ENCODE data around the gene ETV3L.

DNA sequence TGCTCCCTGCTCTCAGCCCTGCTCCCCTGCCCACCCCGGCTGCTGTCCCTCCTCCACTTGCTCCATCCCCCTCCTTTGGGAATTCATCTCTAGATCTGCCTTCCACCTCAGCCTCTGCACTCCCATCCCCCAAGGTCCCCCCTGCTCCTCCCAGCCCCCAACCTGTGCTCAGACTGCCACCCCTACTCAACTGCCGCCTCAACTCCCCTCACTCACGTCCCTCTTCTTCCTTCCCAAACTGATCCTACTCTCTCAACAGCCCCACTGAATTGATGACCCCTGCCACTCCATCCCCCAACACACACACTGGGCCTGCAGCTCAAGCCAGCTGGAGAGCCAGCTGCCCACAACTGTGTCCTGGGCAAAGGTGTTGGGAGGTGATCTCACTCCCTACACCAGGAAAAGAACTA lies 15.8 kb upstream of the ETV3L start:
- TF ChIP-seq, protein P1, sequence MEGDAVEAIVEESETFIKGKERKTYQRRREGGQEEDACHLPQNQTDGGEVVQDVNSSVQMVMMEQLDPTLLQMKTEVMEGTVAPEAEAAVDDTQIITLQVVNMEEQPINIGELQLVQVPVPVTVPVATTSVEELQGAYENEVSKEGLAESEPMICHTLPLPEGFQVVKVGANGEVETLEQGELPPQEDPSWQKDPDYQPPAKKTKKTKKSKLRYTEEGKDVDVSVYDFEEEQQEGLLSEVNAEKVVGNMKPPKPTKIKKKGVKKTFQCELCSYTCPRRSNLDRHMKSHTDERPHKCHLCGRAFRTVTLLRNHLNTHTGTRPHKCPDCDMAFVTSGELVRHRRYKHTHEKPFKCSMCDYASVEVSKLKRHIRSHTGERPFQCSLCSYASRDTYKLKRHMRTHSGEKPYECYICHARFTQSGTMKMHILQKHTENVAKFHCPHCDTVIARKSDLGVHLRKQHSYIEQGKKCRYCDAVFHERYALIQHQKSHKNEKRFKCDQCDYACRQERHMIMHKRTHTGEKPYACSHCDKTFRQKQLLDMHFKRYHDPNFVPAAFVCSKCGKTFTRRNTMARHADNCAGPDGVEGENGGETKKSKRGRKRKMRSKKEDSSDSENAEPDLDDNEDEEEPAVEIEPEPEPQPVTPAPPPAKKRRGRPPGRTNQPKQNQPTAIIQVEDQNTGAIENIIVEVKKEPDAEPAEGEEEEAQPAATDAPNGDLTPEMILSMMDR (tag by site-specific recombination; IDR thresholded peaks at IDR 0.05): no peak
- TF ChIP-seq ZNF555 (tag by site-specific recombination; conservative IDR thresholded peaks at IDR 0.05): no peak

Data from HEK293 (cell line).